GM15510 (cell line): ENCODE measurements around the gene BMP7.

Experiments used
- POLR2A ChIP-seq: IDR thresholded peaks from 3 replicates; pipeline ENCODE4 v1.6.1; 2011; ENCODE audit warnings: borderline replicate concordance; ENCODE audit not compliant: insufficient read length; ENCODE audit errors: extremely low read depth

BMP7 gene

GRCh38 chr20:57195469-57196100 is 70.9 kb downstream of the BMP7 start:
- TF ChIP-seq POLR2A: no peak

GRCh38 chr20:57195023-57195422 is 71.4 kb downstream of the BMP7 start:
- TF ChIP-seq POLR2A: no peak

GRCh38 chr20:57194154-57194553 is 72.3 kb downstream of the BMP7 start:
- TF ChIP-seq POLR2A: no peak

GRCh38 chr20:57193094-57193493 is 73.3 kb downstream of the BMP7 start:
- TF ChIP-seq POLR2A: no peak

- TF ChIP-seq POLR2A: no peak
Measured at GRCh38 chr20:57192311-57192710, 74.1 kb downstream of the BMP7 start.

- no peak for TF ChIP-seq POLR2A
Measured at GRCh38 chr20:57190536-57191264, 75.7 kb downstream of the BMP7 start.

- no peak for TF ChIP-seq POLR2A
Measured at GRCh38 chr20:57189713-57190112, 76.7 kb downstream of the BMP7 start.

GRCh38 chr20:57188576-57189079 is 77.8 kb downstream of the BMP7 start:
- TF ChIP-seq POLR2A: no peak

GRCh38 chr20:57188056-57188455 is 78.4 kb downstream of the BMP7 start:
- TF ChIP-seq POLR2A: no peak

GRCh38 chr20:57187068-57187634 is 79.3 kb downstream of the BMP7 start:
- no peak for TF ChIP-seq POLR2A

GRCh38 chr20:57186192-57186591 is 80.2 kb downstream of the BMP7 start:
- no peak for TF ChIP-seq POLR2A

- TF ChIP-seq POLR2A: no peak
Measured at GRCh38 chr20:57185188-57185743, 81.2 kb downstream of the BMP7 start.

- TF ChIP-seq POLR2A: no peak
Measured at GRCh38 chr20:57183457-57184009, 82.9 kb downstream of the BMP7 start.

- no peak for TF ChIP-seq POLR2A
Measured at GRCh38 chr20:57181639-57182038, 84.8 kb downstream of the BMP7 start.

GRCh38 chr20:57180954-57181353 is 85.5 kb downstream of the BMP7 start:
- TF ChIP-seq POLR2A: no peak
